ENCODE measurements around the gene ARID3C. TPM values are rescaled to one million over a fixed set of nuclear protein-coding genes. Genes with fewer than 3 reads are reported as not detected.

The ARID3C gene
- total RNA-seq, 1 donor from 2014 or later: not detected

DNA sequence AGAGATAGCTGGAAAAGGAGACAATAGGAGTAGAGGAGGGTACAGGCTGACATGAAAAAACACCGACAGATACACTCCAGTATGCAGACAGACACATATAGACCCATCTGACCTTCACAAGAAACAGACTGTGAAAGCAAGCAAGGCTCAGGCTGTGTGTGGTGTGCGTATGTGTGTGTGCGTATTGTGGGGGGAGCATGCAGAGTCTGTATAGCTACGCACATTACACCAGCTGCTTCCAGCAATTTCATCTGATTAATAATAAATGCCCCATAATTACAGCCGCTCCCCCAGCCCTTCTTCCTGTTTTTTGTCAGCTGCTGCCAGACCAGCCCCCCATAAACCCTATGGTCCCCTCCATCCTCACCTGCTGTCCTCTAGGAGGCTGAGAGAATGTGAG is 46.1 kb downstream of the ARID3C start:
- Mint-ChIP-seq H3K27ac (no peak overlapping the region), H3K36me3 (no peaks in the 10 kb centered on the region), H3K27me3 (peaks cover 90% of the 10 kb centered on the region), H3K9me3 (no peaks in the 10 kb centered on the region), H3K4me3 (no peak overlapping the region), H3K4me1 (ENCODE audit: unreplicated experiment) (peaks cover 72% of the 10 kb centered on the region)
- TF ChIP-seq CTCF (conservative IDR thresholded peaks at IDR 0.05): no peak
- no peak for DNase-seq (ENCODE audit: extremely low spot score, unreplicated experiment)

DNA sequence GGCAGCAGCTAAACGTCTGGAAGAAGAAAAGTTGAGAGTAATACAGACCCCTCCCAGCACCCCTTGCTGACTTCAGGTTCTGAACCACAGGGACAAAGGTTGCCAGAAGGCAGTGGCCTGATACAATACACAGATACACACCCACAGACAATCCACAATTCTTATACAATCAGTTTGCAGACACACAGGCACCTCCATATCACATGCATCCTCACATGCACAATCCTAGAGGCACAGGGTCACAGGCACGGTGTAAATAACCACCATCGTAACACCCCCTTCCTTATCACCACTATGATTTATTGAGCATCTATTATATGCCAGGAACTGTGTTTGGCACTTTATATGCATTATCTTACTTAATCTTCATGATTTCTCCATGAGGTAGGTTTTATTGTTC is 47.5 kb downstream of the ARID3C start:
- no peak for DNase-seq (ENCODE audit: extremely low spot score, unreplicated experiment)
- Mint-ChIP-seq H3K27ac (no peak overlapping the region), H3K36me3 (no peaks in the 10 kb centered on the region), H3K4me3 (no peak overlapping the region), H3K9me3 (no peaks in the 10 kb centered on the region), H3K27me3 (peaks cover 88% of the 10 kb centered on the region), H3K4me1 (ENCODE audit: unreplicated experiment) (peaks cover 75% of the 10 kb centered on the region)
- TF ChIP-seq CTCF (conservative IDR thresholded peaks at IDR 0.05): no peak

- H3K4me3 Mint-ChIP-seq: peak overlapping the region; percentile 70
- peaks cover 86% of the 10 kb centered on the region for H3K27me3 Mint-ChIP-seq
- H3K9me3 Mint-ChIP-seq: no peaks in the 10 kb centered on the region
- peaks cover 75% of the 10 kb centered on the region for H3K4me1 Mint-ChIP-seq (ENCODE audit: unreplicated experiment)
- DNase-seq (ENCODE audit: extremely low spot score, unreplicated experiment): no peak
- no peaks in the 10 kb centered on the region for H3K36me3 Mint-ChIP-seq
- no peak for TF ChIP-seq CTCF (conservative IDR thresholded peaks at IDR 0.05)
- no peak overlapping the region for H3K27ac Mint-ChIP-seq
Observed at GRCh38 chr9:34580358-34580757, 48.5 kb downstream of the ARID3C start.

DNA sequence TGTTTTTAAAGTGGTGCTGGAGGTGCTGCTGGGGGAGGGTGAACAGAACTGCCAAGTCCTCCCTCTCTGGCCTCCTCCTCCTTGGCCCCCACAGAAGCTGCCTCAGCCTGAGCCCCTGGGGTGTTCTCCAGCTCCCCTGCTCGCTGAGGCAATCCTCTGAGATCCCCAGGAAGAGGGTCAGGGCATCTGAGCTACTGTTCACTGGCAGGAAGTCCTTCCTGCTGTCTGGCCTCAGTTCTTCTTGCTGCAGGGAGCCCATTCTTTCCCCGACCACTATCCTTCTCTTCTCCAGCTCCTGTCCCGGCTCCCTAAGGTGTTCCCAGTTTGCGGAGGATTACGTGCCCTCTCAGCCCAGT is 49.1 kb downstream of the ARID3C start:
- H3K36me3 Mint-ChIP-seq: no peaks in the 10 kb centered on the region
- TF ChIP-seq CTCF (conservative IDR thresholded peaks at IDR 0.05): no peak
- peaks cover 73% of the 10 kb centered on the region for H3K4me1 Mint-ChIP-seq (ENCODE audit: unreplicated experiment)
- H3K4me3 Mint-ChIP-seq: peak overlapping the region; percentile 74
- no peak for DNase-seq (ENCODE audit: extremely low spot score, unreplicated experiment)
- H3K9me3 Mint-ChIP-seq: no peaks in the 10 kb centered on the region
- peaks cover 85% of the 10 kb centered on the region for H3K27me3 Mint-ChIP-seq
- H3K27ac Mint-ChIP-seq: no peak overlapping the region

- H3K36me3 Mint-ChIP-seq: no peaks in the 10 kb centered on the region
- H3K9me3 Mint-ChIP-seq: no peaks in the 10 kb centered on the region
- no peak for TF ChIP-seq CTCF (conservative IDR thresholded peaks at IDR 0.05)
- no peak for DNase-seq (ENCODE audit: extremely low spot score, unreplicated experiment)
- H3K27me3 Mint-ChIP-seq: peaks cover 79% of the 10 kb centered on the region
- H3K27ac Mint-ChIP-seq: peak overlapping the region; percentile 60
- peaks cover 69% of the 10 kb centered on the region for H3K4me1 Mint-ChIP-seq (ENCODE audit: unreplicated experiment)
- peak overlapping the region; percentile 79 for H3K4me3 Mint-ChIP-seq
Observed at GRCh38 chr9:34579104-34579807, 49.6 kb downstream of the ARID3C start.

Measured in type B pancreatic cell (in vitro differentiated cells).